H1 (cell line): ENCODE data around the gene ZNF223. TPM values are rescaled to one million over a fixed set of nuclear protein-coding genes. Genes with fewer than 3 reads are reported as not detected.

ENCODE experiments used
- EP300 ChIP-seq, 2 experiments: IDR thresholded peaks; 1 replicate in 1 of 2; 2 replicates in 1 of 2; pipeline ENCODE4 v1.6.1; 2011 to 2012; ENCODE audit warnings: low read depth in 2 of 2, low read length in 2 of 2, mild to moderate bottlenecking in 2 of 2, borderline replicate concordance in 1 of 2, inconsistent platforms in 1 of 2, moderate library complexity in 1 of 2
- ZNF274 ChIP-seq: IDR thresholded peaks from 2 replicates; pipeline ENCODE4 v1.7.0; 2012; ENCODE audit warnings: low read length, borderline replicate concordance; ENCODE audit errors: extremely low read depth
- polyA plus RNA-seq, 7 experiments: library from polyadenylated mRNA; depleted of rRNA in 3 of 7; stranded (reverse) in 5 of 7; unstranded in 2 of 7; fragments of >200 nt in 5 of 7; fragments of 200-250 nt in 2 of 7; gene quantifications; 1 replicate in 5 of 7; 2 replicates in 1 of 7; 4 replicates in 1 of 7; pipeline versions ENCODE4 v1.2.1 to v1.2.3, GENCODE V29; 2011 to 2013; ENCODE audit warnings: missing spikeins in 2 of 7, mixed read lengths in 2 of 7
- total RNA-seq: library from RNA; stranded (reverse); fragmentation: NEBNext Ultra II Directional; extraction: Animal tissue kit (Norgen Biotek cat#: 25700); gene quantifications from 2 replicates; pipeline ENCODE4 v1.2.1, GENCODE V29; 2021
- TF ChIP-seq, protein P1 (sequence below): IDR thresholded peaks from 2 replicates; pipeline ENCODE4 v1.6.1; 2012; ENCODE audit warnings: low read length, inconsistent platforms

ZNF223 gene
- total and polyA plus RNA-seq, 2 of the 8 experiments (the other 6 are each of a cell fraction or from before 2014, with no cell fraction given), result 1.7 to 4.3 TPM

DNA sequence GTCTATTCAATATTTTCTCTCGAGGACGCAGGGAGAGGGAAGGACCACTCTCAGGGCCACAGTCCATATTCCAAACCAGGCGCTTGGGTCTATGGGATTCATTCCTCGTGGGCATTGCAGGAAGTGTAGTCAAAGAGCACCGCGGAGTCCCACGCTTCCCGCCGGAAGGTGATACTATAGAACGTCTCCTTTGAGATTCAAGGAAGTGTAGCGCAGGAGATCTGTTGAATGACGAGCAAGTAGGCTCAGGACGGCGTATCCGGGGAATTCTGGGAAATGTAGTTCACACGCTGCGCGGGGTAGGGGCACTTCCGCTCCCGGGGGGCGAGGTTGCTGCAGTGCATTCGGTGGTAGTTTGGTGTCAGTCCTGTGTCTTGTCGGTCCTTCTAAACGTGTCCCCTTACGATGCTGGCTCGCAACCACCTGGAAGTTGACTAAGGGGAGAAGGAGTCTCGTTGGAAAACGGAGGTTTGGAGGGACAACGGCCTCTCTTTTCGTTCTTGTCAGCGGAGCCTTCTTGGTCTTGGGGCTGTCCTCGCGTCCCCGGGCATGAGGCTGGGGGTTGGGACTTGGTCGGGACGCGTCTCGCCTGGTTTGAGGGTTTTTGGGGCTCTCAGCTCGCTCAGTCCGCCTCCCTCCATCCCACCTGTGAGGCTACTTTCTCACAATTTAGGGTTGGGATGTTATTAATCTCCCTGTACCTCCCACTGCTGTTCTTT, 20.1 kb downstream of the ZNF223 start, which contains the start of gene ZNF284 (continued):
- TF ChIP-seq, protein P1, sequence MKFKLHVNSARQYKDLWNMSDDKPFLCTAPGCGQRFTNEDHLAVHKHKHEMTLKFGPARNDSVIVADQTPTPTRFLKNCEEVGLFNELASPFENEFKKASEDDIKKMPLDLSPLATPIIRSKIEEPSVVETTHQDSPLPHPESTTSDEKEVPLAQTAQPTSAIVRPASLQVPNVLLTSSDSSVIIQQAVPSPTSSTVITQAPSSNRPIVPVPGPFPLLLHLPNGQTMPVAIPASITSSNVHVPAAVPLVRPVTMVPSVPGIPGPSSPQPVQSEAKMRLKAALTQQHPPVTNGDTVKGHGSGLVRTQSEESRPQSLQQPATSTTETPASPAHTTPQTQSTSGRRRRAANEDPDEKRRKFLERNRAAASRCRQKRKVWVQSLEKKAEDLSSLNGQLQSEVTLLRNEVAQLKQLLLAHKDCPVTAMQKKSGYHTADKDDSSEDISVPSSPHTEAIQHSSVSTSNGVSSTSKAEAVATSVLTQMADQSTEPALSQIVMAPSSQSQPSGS, result no peak
- TF ChIP-seq ZNF274 (no peak), EP300 (IDR thresholded peaks at IDR 0.05; ENCODE audit: borderline replicate concordance in 1 of 2, low read depth in 2 of 2, low read length in 2 of 2) (no peak)
